Measurements from ENCODE around the gene ZNF175.

The ZNF175 gene

DNA sequence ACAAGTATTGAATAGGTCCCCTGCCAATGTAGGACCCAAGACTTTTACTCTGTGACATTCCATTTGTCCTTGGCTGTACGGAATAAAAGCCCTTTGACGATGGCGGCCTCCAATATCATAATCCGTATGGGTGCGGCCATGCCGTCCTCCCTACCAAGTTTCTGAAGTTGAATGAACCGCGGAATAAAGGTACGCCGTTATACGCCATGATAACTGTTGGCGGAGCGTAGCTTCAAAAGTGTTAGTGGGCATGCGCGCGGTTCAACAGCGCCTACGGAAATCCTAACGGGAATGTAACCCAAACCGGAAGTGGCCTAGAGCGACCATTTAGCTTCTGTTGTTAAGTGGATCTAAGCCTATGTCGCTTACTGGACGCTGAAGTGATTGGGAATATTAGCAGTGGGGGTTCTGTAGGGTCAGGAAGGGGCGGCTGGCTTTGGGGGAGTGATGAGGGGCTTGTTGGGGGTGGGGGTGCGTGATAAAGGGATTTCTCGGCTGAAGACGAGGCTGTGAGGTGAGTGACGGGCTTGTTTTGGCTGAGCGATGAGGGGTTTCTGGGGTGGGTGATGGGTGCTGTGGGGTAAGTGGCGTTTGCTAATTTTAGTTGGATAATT, at the start of gene ZNF175:
TSS of gene ZNF175 (plus strand) at position 322 of the 614 bp plus-strand sequence. CDS start 2,047 bp downstream, outside the sequence.
- DNase-seq, result peak; percentile 44 to 73 (median 60)

DNA sequence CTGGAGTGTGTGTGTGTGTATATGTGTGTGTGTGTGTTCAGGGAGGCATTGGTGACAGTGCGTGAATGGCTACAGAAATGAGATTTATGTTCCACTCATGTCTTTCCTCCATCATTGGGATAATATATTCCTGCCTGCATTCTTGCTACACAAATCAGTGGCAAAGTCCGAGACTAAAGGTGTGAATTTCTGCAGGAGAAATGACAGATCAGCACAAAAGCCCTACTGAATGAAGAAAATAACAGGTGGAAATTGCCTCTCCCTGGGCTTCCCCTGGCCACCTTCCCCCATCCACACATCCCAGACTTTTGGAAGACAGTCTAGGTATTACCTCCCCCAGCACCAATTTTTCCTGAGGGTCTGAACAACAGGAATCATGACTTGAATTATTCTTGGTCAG, 49.7 kb upstream of the ZNF175 start:
- no peak for DNase-seq

DNA sequence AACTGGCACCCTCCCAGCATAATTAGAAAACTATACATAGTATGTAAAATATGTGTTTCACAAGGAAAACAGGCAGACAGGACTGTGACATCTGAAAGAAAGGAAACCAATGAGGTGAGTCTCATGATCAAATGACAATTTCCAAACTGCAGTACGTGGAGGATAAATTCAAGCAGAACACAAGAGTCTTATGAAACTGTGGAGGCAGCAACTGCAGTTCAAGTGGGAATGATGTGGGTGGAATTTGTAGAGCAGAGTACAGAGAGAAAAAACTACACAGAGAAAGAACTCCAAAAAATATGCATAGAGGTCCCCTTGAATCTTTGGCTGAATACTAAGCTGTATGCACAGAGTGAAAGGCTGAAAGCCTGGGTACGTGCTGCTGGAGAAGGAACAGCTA, 49.3 kb upstream of the ZNF175 start:
- DNase-seq, result no peak

GRCh38 chr19:51524666-51525264, 46.3 kb upstream of the ZNF175 start:
- no peak for DNase-seq

- DNase-seq, result no peak
These were observed 45.4 kb upstream of the ZNF175 start for GRCh38 chr19:51525651-51526050.

GRCh38 chr19:51529301-51529700, 41.8 kb upstream of the ZNF175 start:
- no peak for DNase-seq

DNA sequence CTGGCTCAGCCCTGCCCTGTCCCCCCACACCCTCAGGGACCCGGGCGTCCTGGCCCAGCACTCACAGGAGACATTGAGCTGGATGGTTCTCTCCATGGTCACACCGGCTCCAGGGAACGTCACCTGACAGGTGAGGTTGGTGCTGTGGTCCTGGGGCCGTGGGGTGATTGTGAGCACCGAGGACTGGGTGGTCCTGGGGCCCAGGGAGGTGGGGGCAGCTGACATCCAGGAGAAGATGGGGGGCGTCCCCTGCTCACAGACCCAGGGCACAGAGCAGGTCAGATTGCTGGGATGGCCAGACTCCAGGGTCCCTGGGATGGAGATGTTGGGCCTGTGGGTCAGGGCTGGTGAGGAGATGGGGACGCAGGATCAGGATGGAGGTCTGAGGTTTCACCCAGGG, 40.5 kb upstream of the ZNF175 start:
- no peak for DNase-seq

DNA sequence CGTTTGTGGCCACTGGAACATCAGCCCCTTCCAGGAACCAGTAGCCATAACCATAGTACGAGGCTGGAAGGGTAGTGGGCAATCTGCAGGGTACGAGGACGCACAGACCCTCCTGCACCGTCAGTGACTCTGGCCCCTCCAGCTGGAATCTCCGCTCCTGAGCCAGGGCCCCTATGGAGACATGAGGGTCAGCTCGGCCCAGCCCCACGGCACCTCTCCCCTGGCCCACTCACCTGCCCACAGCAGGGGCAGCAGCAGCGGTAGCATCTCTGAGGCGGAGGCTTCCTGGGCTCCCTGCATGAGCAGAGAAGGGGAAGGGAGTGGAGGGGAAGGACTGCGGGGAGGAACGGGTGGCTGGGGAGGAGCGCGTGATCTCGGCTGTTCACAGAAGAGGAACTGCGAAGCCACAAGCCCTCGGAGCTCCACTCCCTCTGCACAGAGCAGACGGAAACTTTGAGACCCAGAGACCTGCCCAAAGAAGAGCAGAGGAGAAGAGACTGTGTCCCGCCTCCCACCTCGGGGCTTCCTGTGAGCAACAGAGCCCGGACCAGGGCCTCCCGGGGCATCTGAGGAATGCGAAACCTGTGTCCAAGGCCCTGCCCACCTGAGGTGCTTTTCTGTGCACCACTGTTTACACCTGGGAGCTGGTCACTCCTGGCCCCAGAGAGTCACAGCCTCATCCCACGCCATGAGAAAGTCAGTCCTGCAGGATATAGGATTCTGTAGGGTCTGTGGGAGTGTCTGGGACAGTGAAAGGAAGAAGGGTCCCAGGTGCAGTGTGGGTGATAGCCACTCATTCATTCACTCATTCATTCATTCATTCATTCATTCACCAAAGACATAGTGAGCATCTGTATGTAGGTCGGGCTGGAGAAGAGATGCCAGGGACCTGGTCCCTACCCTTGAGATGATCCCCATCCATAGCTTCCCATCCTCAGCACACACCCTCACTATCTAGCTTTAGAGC, 39.5 kb upstream of the ZNF175 start, which contains the start of gene SIGLEC6:
TSS of gene SIGLEC6 (minus strand) at position 322 of the 967 bp plus-strand sequence. CDS start at position 300, 22 bp downstream.
- DNase-seq, result no peak

- DNase-seq, result no peak
These were observed 35.5 kb upstream of the ZNF175 start for GRCh38 chr19:51535535-51535934.

GRCh38 chr19:51539821-51540366, 31.2 kb upstream of the ZNF175 start:
- no peak for DNase-seq

- no peak for DNase-seq
These were observed 29.4 kb upstream of the ZNF175 start for GRCh38 chr19:51541458-51542357.

GRCh38 chr19:51542699-51543098, 28.4 kb upstream of the ZNF175 start:
- DNase-seq, result no peak

DNA sequence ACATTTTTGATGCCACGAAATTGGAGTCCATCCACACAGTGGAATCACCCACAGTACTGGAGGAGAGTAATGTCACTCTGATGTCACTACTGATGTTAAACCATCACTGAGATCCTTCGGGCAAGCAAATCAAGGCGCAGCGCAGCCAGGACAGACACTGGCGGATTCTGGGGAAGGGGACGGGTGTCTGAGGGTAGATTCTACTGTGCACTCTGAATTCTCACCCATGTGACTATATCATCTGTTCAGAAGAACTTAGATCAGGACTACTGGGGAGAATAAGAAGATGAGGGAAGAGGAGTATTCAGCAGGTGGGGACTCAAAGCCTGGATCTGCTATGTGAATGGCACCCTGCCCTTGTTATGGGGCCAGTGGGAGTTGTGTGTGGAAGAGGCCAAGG, 27.0 kb upstream of the ZNF175 start:
- DNase-seq, result no peak

DNA sequence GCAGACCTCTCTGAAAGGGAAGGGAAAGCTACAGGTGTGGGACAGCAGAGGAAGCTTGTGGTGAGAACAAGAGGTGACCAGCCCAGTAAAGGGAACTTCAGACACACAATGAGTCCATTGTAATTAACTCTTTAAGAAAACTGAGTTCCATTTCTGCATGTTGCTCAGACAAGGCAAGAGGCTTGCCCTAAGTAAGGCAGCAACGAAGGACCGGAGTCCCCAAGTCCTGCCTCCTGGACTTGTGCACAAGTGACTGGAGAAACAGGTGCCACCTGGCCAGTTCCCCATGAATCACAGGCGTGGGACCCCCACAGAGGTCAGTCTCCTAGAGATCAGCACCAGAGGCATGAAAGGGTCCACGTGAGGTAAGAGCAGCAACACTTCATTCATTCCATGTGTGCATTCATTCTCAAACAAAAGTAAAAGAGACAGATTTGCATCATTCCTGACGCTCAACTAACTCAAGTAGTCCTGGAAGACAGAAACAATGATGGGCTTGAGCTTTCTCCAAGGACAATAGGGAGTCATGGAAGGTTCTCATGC, 24.9 kb upstream of the ZNF175 start:
- no peak for DNase-seq

- DNase-seq, result no peak
These were observed 24.3 kb upstream of the ZNF175 start for GRCh38 chr19:51546650-51547396.

- no peak for DNase-seq
These were observed 23.5 kb upstream of the ZNF175 start for GRCh38 chr19:51547397-51548212.

- DNase-seq, result no peak
These were observed 22.9 kb upstream of the ZNF175 start for GRCh38 chr19:51548213-51548651.

GRCh38 chr19:51548891-51549305, 22.2 kb upstream of the ZNF175 start:
- no peak for DNase-seq

DNA sequence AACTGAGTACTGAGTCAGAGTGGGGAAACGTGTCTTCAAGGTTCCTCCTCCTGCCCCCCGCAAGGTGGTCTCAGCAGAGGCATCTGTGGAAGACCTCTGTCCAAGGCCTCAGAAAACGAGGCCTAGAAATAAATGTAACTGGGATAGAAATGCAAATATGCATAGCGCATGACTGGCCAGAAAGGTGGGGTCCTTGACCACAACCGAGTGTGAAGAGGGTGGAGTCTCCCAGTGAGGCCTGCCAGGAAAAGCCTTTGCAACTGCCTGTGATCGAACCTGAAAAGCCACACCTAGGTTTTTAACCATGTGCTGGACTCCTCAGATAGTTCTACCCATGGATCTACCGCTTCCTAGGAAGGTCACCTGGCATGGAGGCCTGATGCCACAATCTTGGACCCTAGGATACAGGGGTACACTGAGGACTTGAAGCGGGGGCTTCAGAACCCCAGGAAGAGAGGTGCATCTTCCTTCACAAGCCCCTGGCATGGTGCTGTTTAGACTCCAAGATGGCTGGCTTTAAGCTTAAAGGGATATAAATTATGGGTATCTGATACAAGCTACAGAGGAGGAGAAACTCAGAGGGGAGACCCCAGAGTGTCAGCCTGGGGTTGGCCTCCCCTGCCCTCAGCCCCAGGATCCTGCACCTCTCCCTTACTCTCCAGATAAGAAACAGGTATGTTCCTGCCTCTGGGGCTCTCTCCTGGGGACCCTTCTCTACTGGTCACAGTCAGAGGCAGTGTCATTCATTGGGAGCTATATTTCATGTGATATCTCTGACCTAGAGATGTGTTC, 21.4 kb upstream of the ZNF175 start:
- no peak for DNase-seq

Data from activated CD4-positive, CD25-positive, alpha-beta regulatory T cell (primary cell).